Uterus (tissue), 2 donors: ENCODE measurements around the gene UVSSA.

Source experiments
- CTCF ChIP-seq, 4 experiments: fragments of 200-600 bp in 2 of 4; fragments of 450-650 bp in 2 of 4; sonication (generic) in 2 of 4; IDR thresholded peaks; one replicate each; pipeline ENCODE4 v1.5.1; 2016 to 2019; ENCODE audit warnings: antibody characterized with exemption in 4 of 4, mild to moderate bottlenecking in 2 of 4, moderate library complexity in 1 of 4
- POLR2A ChIP-seq, 2 donors: fragments of 450-650 bp; IDR thresholded peaks; one replicate each; pipeline ENCODE4 v1.6.1; 2016; ENCODE audit warnings: antibody characterized with exemption in 2 of 2, mild to moderate bottlenecking in 1 of 2, moderate library complexity in 1 of 2

- TF ChIP-seq POLR2A (IDR thresholded peaks at IDR 0.05): no peak
- TF ChIP-seq CTCF (IDR thresholded peaks at IDR 0.05): no peak
These were observed 53.3 kb downstream of the UVSSA start for GRCh38 chr4:1400191-1400805.
